Spleen (tissue), 7 donors: ENCODE data around the gene ISLR2.

Experiments used
- POLR2A ChIP-seq, 3 donors: fragments of 450-650 bp; IDR thresholded peaks; one replicate each; pipeline ENCODE4 v1.5.1; 2017; ENCODE audit warnings: antibody characterized with exemption in 3 of 3, mild to moderate bottlenecking in 1 of 3
- POLR2AphosphoS5 ChIP-seq, 3 donors: sonication (generic); formaldehyde crosslinking; IDR thresholded peaks; one replicate each; pipeline ENCODE4 v1.5.1; 2017; ENCODE audit warnings: antibody characterized with exemption in 3 of 3
- TF ChIP-seq, protein P1 (sequence below), 11 experiments: fragments of 200-600 bp in 7 of 11; fragments of 450-650 bp in 4 of 11; sonication (generic) in 4 of 11; IDR thresholded peaks in 8 of 11; conservative IDR thresholded peaks in 3 of 11; 1 replicate in 7 of 11; 2 replicates in 4 of 11; pipeline versions ENCODE4 v1.4.0 to v1.8.0; 2016 to 2021; ENCODE audit warnings: antibody characterized with exemption in 11 of 11, inconsistent platforms in 4 of 11, mild to moderate bottlenecking in 1 of 11
- donor health status: DM: no; HTN: no; CAD: no; lungs with moderate emphysema.
- donor health status: DM: no; HTN: no; CAD: no.
- donor health status: DM: no; HTN: no; CAD: no.

- TF ChIP-seq, protein P1, sequence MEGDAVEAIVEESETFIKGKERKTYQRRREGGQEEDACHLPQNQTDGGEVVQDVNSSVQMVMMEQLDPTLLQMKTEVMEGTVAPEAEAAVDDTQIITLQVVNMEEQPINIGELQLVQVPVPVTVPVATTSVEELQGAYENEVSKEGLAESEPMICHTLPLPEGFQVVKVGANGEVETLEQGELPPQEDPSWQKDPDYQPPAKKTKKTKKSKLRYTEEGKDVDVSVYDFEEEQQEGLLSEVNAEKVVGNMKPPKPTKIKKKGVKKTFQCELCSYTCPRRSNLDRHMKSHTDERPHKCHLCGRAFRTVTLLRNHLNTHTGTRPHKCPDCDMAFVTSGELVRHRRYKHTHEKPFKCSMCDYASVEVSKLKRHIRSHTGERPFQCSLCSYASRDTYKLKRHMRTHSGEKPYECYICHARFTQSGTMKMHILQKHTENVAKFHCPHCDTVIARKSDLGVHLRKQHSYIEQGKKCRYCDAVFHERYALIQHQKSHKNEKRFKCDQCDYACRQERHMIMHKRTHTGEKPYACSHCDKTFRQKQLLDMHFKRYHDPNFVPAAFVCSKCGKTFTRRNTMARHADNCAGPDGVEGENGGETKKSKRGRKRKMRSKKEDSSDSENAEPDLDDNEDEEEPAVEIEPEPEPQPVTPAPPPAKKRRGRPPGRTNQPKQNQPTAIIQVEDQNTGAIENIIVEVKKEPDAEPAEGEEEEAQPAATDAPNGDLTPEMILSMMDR (IDR thresholded peaks at IDR 0.05 in 8 of 11, conservative IDR thresholded peaks at IDR 0.05 in 3 of 11), result no peak
- TF ChIP-seq POLR2A (IDR thresholded peaks at IDR 0.05) (no peak), POLR2AphosphoS5 (IDR thresholded peaks at IDR 0.05) (no peak)
Observed at GRCh38 chr15:74132681-74133651, 2.6 kb downstream of the ISLR2 start.
